Measurements from ENCODE around the gene CPT2. TPM values are rescaled to one million over a fixed set of nuclear protein-coding genes. Genes with fewer than 3 reads are reported as not detected.

The CPT2 gene
- 24.8 and 27.4 TPM in 2 replicates for total RNA-seq (2011; cell fraction: chromatin; rRNA removed; ENCODE audit: low replicate concordance)
- 13.9 and 18.3 TPM in 2 replicates for total RNA-seq (2011; cell fraction: nucleolus; rRNA removed)
- 18.3 and 20.3 TPM in 2 replicates for total RNA-seq (2011; cell fraction: nucleoplasm; rRNA removed)
- total RNA-seq (2014; rRNA removed) = 19.7 and 22.9 TPM in 2 replicates
- total RNA-seq (2014; rRNA removed; fragmentation: Illumina TruSeq; extraction: Trizol) = 16.8 and 17.8 TPM in 2 replicates
- 17.2 and 17.9 TPM in 2 replicates for total RNA-seq (2015; rRNA removed; fragmentation: Illumina TruSeq; extraction: Trizol)
- 16.9 and 22.2 TPM in 2 replicates for total RNA-seq (2021)
- 16.7 and 27.1 TPM in 2 replicates for polyA plus RNA-seq (2011; rRNA removed)
- polyA plus RNA-seq (2011; cell fraction: cytosol; rRNA removed) = 21.4 and 24.5 TPM in 2 replicates
- 8.2 and 9.6 TPM in 2 replicates for polyA plus RNA-seq (2011; cell fraction: nucleus; rRNA removed)
- polyA plus RNA-seq (2012) = 16.1 and 29.9 TPM in 2 replicates
- polyA plus RNA-seq (2014; fragmentation: Illumina TruSeq; extraction: Trizol) = 23.8 and 25.1 TPM in 2 replicates
- polyA plus RNA-seq (2014; fragmentation: Nextera tagmentation; extraction: Ambion mirVana) = 1 to 10 TPM; 7.6 to 7.9 TPM
- 15.2 and 16.7 TPM in 2 replicates for polyA plus RNA-seq (2014; rRNA removed)
- polyA minus RNA-seq (2011; rRNA and poly(A)+ RNA removed) = 19.4 and 20.8 TPM in 2 replicates
- 12.1 and 12.5 TPM in 2 replicates for polyA minus RNA-seq (2011; cell fraction: cytosol; rRNA and poly(A)+ RNA removed)
- polyA minus RNA-seq (2011; cell fraction: nucleus; rRNA and poly(A)+ RNA removed) = 6.9 and 10.6 TPM in 2 replicates
- percentile 68 among the genes with signal in this experiment for Bru-seq, nascent RNA
- BruChase-seq, experiment 1, labeled RNA remaining after a 2-hour chase = percentile 61 among the genes with signal in this experiment
- BruChase-seq, experiment 2, labeled RNA remaining after a 6-hour chase = percentile 64 among the genes with signal in this experiment
- long read RNA-seq, experiment 1, full-length matches to known transcripts = 48 of 72 reads
- long read RNA-seq, experiment 1, partial matches to known transcripts = 20 of 72 reads
- long read RNA-seq, experiment 1, other reads (novel, unspliced or antisense) = 4 of 72 reads
- long read RNA-seq, experiment 2, full-length matches to known transcripts = 24 of 34 reads
- long read RNA-seq, experiment 2, partial matches to known transcripts = 7 of 34 reads
- long read RNA-seq, experiment 2, other reads (novel, unspliced or antisense) = 3 of 34 reads
- long read RNA-seq, experiment 3, transcript CPT2-201 (5 exons, 3,094 nt) = major isoform, 8 of 12 reads
- long read RNA-seq, experiment 3, partial matches to known transcripts = 2 of 12 reads
- long read RNA-seq, experiment 3, other reads (novel, unspliced or antisense) = 1 of 12 reads

- ChIA-PET CTCF (ENCODE audit: low intra/inter-chr PET ratio) (no interaction called here), POLR2A (interaction anchor here (1.0 to 2.0 kb wide), 3 partner anchors 10 to 26 kb away, joined by 4 to 13 read pairs (median 10); no protein-coding TSS in a partner anchor)
- peak; percentile 98 to 100 (median 100) for DNase-seq (ENCODE audit: extremely low read depth in 1 of 4, low spot score in 3 of 4)
- Histone ChIP-seq H3K79me2 (ENCODE audit: control insufficient read depth, insufficient read depth, low read length) (peaks cover 17% of the 10 kb centered on the region), H3K27me3 (ENCODE audit: control insufficient read depth in 2 of 2, insufficient read depth in 2 of 2, low read length in 2 of 2) (no peaks in the 10 kb centered on the region), H3K27ac (ENCODE audit: extremely low read depth, low read depth, low read length) (peak within 1 kb of the TSS; percentile 90), H2AFZ (ENCODE audit: low read depth, low read length) (peak within 1 kb of the TSS; percentile 90), H3K9ac (ENCODE audit: insufficient read depth in 1 of 2, low read depth in 2 of 2, low read length in 2 of 2) (peak within 1 kb of the TSS; percentile 93 to 96), H3K36me3 (ENCODE audit: control insufficient read depth, insufficient read depth, low read length) (0 out of 3 replicates have a peak, but pooled peaks cover 6% of the 10 kb centered on the region), H3K4me3 (peak within 1 kb of the TSS; percentile 94), H3K9me3 (replicated peaks; ENCODE audit: control insufficient read depth, insufficient read depth, low read depth, low read length) (no peaks in the 10 kb centered on the region), H3K9me1 (ENCODE audit: control insufficient read depth, insufficient read depth, low read length) (no peaks in the 10 kb centered on the region), H3K4me2 (ENCODE audit: insufficient read depth, low read length) (peak within 1 kb of the TSS; percentile 96), H3K4me1 (replicated peaks in 1 of 2; ENCODE audit: control insufficient read depth in 2 of 2, insufficient read depth in 2 of 2, low read length in 2 of 2) (peaks cover 16 to 21% of the 10 kb centered on the region in 2 experiments), H4K20me1 (replicated peaks; ENCODE audit: control insufficient read depth, insufficient read depth, low read length) (no peaks in the 10 kb centered on the region)
- FAIRE-seq = peak; percentile 58
- no TSS peak for BruUV-seq (replicated peaks)
- in situ Hi-C loops (cut with MboI) (loop anchor here (25.0 kb wide), 1 partner anchor 284 kb away; the partner anchor contains the start of gene ECHDC2), intact Hi-C loops (cut with micrococcal nuclease) (loop anchor here (10.0 kb wide), 1 partner anchor 198 kb away; no protein-coding TSS in a partner anchor)
- ATAC-seq = peak; percentile 99
- WGBS (ENCODE audit: insufficient coverage, low coverage, missing lambda C conversion rate) = 1% methylated on average over 49 of the region's 57 CpGs
- no peak for TF ChIP-seq KAT2B (IDR thresholded peaks at IDR 0.05; ENCODE audit: low read depth, low read length)
- TF ChIP-seq MEIS2 (IDR thresholded peaks at IDR 0.05; ENCODE audit: partially characterized antibody) = peak; percentile 61
- no peak for TF ChIP-seq DLX4 (CRISPR knock-in tag; IDR thresholded peaks at IDR 0.05)
- no peak for TF ChIP-seq ILK (tag; IDR thresholded peaks at IDR 0.05; ENCODE audit: borderline replicate concordance, low read depth)
- TF ChIP-seq SNIP1 (IDR thresholded peaks at IDR 0.05; ENCODE audit: low read depth) = no peak
- TF ChIP-seq SMAD4 (CRISPR knock-in tag; conservative IDR thresholded peaks at IDR 0.05) = peak; percentile 69; the same call in 1 of the 2 replicates
- no peak for TF ChIP-seq TAF9B (IDR thresholded peaks at IDR 0.05; ENCODE audit: partially characterized antibody)
- peak; percentile 50; the same call in 1 of the 2 replicates for TF ChIP-seq SOX6 (IDR thresholded peaks at IDR 0.05)
- no peak for TF ChIP-seq ZNF584 (CRISPR knock-in tag; IDR thresholded peaks at IDR 0.05; ENCODE audit: low read depth)
- TF ChIP-seq PATZ1 (CRISPR knock-in tag; IDR thresholded peaks at IDR 0.05; ENCODE audit: borderline replicate concordance) = no peak
- no peak; a peak in 1 of 4 replicates for TF ChIP-seq TRIM24 (IDR thresholded peaks at IDR 0.05)
- no peak for TF ChIP-seq THRB (CRISPR knock-in tag; conservative IDR thresholded peaks at IDR 0.05)
These were observed at the start of gene CPT2 for GRCh38 chr1:53196485-53197290. Gene CPT2, plus strand, starts transcription at chr1:53196824. Its CDS starts 120 bp downstream, at chr1:53196944.
